ENCODE data around the gene PRCC.

Gene PRCC

DNA sequence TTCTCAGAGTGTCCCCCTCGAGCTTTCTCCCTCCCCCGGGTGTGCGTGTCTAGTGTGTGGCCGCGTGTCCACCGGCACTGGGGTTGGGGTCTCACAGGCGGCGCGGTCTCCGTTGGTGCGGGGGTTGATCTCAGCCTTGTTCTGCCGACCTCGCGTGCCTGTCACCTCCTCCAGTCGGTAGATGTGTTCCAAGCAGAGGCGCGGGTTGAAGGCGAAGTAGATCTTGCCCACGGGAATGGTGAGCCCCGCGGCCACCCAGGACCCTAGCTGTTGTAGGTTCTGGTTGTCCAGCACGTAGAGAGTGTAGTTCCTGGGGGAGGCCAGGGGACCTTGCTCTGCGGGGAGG is 81.8 kb downstream of the PRCC start:
- no peak for FAIRE-seq
- no peak for TF ChIP-seq POLR2AphosphoS5 (IDR thresholded peaks at IDR 0.05; ENCODE audit: low read depth, low read length)
- TF ChIP-seq TAF1 (IDR thresholded peaks at IDR 0.05; ENCODE audit: low read depth, low read length): no peak
- TF ChIP-seq POU2F2 (IDR thresholded peaks at IDR 0.05; ENCODE audit: low read depth, low read length): no peak
- no peak for TF ChIP-seq POLR2A (IDR thresholded peaks at IDR 0.05; ENCODE audit: low read depth, low read length)
- no peak for TF ChIP-seq SPI1 (IDR thresholded peaks at IDR 0.05; ENCODE audit: low read depth, low read length)
- no peak for TF ChIP-seq PAX5 (IDR thresholded peaks at IDR 0.05; ENCODE audit: insufficient read depth, low read length, severe bottlenecking)
- no peak for DNase-seq (ENCODE audit: insufficient read length, low spot score)
